ENCODE measurements around the gene C6orf47.

The C6orf47 gene

DNA sequence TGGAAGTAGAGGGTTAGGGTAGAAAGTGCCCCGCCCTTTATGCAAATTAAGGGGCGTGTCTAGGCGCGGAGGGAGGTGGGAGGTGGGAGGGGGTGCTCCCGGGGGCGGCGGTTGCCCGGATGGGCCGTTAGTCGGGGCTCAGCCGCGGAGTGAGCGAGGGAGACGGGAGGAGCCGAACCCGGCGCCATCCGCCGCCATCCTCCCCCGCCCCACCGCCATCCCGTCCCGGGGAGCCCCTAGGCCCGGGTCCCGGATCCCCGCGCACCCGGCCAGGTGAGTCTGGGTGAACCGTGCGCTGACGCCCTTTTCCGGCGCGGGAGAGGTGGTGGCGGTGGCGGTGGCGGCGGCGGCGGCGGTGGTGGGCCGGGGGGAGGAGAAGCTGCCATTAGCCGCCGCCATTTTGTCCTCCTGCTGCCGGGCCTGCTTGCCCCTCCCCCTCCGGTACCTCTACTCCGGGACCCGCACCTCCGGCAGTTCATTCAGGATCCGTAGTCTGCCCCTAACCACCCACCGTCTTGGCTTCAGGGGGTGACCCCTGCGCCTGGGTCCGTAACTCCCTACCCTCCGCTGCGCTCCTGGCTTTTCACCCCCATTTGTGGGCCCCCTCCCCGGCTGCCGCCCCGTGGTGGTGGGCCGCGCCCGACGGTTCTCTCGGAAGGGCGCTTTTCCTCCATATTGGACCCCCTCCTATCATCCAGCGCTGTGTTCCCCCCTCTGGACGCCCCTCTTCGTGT is 39.8 kb downstream of the C6orf47 start, which contains the start of gene PRRC2A:
Gene PRRC2A (plus strand): TSS at position 130 of the 734 bp plus-strand sequence. CDS start 2,075 bp downstream, outside the sequence.
- in situ Hi-C loops (cut with MboI; ENCODE audit: low sequenced_read_pairs): no loop called here

DNA sequence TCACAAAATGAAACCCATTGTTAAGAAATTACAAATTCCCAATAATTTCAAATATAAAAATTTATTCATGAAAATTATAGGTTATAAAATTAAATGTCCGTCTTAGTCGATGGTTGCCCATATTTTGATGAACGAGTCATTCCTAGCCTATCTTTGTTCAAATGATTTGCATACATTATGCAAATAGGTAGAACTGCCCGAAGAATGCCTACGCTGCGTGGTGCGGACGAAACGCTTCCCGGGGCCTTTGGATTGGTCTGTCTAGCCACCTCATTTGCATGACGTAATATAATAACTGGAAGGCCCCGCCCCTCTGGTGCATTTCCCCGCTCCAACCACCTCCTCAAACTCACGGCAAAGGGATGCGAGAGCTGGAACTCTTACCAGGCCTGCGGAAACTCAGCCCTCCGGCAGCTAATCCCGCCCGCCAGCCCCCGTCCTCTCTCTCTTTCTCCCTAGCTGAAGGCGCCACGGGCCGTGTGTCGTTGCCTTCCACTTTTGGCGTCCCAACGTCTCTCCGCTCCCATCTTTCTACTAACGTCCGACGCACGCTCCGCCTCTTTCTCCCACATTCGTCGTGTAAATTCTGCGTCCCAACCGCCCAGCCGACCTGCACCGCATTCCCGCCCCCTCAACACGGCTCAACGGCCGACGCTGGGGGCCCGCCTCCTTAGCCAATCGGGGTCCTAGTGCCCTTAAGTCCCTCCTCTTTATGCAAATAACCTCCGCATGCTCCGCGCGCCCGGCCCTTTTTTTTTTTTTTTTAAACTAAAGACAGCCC is 40.6 kb downstream of the C6orf47 start:
- in situ Hi-C loops (cut with MboI; ENCODE audit: low sequenced_read_pairs): no loop called here

DNA sequence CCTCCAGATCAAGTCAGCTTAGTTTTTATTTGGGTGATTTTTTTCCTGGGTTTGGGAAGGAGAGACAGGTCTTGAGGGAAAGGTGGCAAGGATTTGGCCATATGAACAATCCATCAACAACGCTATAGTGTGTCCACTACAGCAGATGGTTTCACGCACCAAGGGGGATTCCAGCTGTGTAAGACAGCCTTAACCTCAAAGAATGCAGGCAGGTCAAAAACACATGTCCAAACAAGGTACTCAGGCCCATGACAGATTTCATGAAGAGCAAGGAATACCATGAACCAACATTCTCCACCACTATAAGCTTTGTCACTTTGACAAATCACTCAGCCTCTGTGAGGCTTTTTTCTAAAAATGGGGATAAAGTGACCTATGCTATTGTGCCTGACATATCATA is 43.6 kb downstream of the C6orf47 start:
- in situ Hi-C loops (cut with MboI; ENCODE audit: low sequenced_read_pairs): no loop called here

DNA sequence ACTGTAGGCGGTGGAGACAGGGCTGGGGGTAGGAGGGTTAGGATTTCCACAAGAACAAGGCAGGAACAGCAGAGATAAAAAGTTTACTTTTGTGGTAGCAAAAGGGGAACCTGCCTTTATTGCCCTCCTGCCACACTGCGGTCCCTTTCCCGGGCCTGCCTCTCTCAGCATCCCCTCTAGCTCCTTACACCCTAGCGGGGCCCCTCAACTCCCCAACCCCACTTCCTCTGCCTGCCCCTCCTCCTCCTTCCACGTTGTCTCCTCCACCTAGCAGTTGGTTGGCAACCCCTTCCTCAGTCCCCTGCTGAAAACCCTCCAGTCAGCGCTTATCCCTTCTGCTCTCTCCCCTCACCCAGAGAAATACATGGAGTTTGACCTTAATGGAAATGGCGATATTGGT is 44.8 kb downstream of the C6orf47 start:
- in situ Hi-C loops (cut with MboI; ENCODE audit: low sequenced_read_pairs): no loop called here

DNA sequence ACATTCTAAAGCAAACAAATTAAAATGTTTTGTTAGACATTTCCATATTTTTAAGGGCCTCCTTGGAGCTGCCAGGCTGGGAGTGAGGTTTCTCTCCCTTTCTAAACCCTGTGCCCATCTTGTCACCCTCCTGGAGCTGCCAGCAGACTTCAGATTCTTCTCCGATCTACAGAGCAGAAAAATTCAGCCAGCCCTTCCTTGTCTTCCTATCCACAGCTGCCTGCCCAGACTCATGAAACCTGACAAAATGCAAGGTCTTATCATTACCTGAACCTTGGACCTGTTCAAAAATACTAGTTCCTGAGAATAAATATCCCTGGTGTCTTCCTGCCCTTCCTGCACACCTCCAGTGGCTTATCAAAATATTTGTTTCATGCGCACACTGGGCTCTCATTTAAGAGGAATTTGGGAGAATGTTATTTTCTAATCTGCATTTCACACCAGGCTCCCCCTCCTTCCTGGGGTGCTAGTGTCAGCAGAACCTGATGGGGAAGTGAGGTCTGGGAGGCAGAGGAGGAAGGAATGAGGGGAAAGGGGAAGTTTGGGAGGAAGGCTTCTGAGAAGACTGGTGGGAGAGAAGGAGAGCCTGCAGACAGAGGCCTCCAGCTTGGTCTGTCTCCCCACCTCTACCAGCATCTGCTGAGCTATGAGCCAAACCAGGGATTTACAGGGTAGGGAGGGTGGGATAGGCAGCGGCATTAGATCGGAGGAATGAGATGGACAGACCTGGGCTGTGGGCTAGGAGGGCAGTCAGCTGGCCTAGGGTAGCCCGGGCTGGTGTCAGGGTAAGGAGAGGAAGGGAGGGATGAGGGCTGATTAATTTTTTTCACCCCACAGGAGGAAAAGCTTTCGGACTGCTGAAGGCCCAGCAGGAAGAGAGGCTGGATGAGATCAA is 45.6 kb downstream of the C6orf47 start, which contains the start of gene AIF1:
Gene AIF1 (plus strand): TSS at position 551 of the 895 bp plus-strand sequence. CDS start 96 bp downstream, at position 647.
- in situ Hi-C loops (cut with MboI; ENCODE audit: low sequenced_read_pairs): no loop called here

DNA sequence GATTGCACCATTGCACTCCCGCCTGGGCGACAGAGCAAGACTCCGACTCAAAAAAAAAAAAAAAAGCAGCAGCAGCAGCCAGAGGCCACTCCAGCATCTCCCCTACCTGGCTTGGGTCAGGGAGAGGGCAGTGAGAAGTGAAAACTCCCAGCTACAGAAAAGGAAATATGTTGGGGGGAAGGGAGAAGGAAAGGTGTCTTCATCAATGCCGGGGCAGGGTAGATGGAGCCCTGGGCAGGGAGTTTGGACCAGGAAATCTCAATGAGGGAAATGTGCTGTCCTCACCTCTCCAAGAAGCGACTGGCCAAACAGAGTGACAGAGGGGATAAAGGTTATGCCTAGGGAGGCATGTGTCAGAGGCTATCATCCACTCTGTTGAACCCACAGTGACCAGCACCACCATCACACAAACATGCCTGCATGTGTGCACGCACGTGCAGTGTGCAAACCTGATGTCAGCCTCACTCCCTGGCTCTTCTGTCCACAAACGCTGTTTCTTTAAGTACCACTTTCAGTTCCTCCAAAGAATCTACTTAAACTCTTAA is 46.4 kb downstream of the C6orf47 start:
- in situ Hi-C loops (cut with MboI; ENCODE audit: low sequenced_read_pairs): no loop called here

DNA sequence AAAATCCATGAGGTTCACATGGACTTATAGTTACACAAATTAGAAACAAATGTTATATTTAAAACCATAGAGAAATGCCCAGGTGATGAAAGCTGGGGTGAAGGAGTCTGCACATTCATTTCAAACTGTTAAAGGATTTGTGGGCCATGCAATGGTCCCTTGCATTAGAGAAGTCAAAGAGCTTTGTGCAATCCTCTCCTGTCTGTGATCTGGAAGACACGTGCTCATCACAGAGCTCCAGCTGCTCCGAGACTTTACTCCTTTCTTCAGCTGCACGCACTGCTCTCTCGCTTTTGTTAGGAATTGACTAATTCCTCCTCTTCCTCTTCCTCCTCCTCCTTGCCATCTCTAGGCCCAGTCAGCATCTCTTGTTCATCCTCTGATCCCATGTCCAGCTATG is 49.6 kb downstream of the C6orf47 start:
- in situ Hi-C loops (cut with MboI; ENCODE audit: low sequenced_read_pairs): no loop called here

DNA sequence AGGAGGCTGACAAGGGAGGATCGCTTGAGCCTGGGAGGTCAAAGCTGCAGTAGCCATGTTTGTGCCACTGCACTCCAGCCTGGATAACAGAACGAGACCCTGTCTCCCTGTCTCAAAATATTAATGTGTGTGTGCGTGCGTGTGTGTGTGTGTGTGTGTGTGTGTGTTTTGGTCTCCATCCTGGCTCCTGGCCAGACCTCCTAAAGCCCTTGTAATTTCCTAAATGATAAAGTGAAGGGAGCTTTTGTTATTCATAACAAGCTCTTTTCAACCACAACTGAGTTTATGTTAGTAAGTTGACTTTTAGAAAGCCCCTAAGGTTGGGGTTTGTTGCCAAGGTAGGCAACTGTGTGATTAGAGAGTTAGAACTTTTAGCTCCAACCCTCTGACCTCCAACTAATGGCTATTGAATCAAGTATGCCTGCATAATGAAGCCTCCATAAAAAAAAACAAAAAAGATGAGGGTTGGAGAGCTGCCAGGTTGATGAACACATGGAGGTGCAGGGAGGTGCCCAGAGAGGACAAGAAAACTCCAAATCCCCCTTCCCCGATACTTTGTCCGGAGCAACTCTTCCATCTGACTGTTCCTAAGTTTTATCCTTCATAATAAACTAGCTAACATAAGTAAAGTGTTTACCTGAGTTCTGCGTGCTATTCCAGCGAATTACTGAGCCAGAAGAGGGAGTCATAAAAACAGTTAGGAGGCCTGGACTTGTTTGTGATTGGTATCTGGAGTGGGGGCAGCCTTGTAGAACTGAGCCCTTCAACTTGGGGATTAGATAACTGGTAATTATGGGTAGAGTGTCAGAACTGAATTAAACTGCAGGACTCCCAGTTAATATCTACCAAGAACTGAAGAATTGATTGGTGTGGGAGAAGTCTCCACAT is 50.8 kb downstream of the C6orf47 start:
- in situ Hi-C loops (cut with MboI; ENCODE audit: low sequenced_read_pairs): no loop called here

Data from HL-60/S4 treated with phorbol 12-myristate 13-acetate at 8.2 ng/mL for 4 days and 3 days (cell line).